ENCODE data around the gene ANKRD33.

ANKRD33 gene

DNA sequence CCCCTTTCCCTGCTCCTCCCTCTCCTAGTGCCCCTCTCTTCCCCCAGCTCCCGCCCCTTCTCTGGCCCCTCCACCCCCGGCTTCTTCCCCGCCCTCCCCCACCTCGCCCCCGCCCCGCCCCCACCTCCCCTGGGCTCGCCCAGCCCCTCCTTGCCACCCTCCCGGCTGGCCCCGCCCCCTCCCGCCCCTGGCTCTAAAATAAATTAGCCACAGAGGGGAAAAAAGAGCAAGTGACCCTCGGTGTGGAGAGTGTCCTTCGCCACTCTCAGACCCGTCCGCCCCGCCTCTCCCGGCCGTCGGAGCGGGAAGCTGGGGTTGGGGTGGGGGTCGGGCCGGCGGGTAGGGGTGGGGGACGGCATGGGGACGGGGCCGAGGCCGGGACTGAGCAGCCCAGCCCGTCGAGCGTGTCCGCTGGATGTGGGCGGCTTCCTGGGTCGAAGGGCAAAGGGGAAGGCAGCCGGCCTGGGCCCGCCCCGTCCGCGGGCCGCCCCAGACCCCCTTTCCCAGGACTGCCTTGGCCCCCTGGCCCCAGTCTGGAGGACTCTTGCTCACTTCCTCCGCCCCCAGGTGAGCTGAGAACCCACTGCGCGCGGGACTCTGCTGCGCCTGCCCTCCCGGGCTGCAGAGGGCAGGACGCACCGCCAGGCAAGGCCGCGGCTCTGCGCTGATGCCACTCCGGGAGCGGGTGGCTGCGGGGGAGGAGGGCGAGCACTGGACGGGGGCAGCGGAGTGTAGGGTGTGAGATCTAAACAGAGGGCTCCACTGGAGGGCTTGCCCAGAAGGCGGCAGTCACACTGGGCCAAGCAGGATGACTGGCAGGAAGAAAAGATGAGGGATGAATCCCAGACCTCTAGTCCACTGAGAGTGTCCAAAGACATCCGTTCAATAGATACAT, 38.8 kb upstream of the ANKRD33 start:
- peaks cover 55% of the 10 kb centered on the region for H3K27me3 ChIP-seq (ENCODE audit: control insufficient read depth, insufficient read depth, low read length)
- no peaks in the 10 kb centered on the region for H3K36me3 ChIP-seq (ENCODE audit: control insufficient read depth, insufficient read depth, low read length)
- no peak overlapping the region for H3K4me3 ChIP-seq (ENCODE audit: low read length)
- H3K4me1 ChIP-seq (ENCODE audit: control insufficient read depth, insufficient read depth, low read length): peaks cover 21% of the 10 kb centered on the region
- H3K9ac ChIP-seq (ENCODE audit: low read length): no peak overlapping the region
- no peaks in the 10 kb centered on the region for H3K9me3 ChIP-seq (ENCODE audit: control insufficient read depth, low read length)

DNA sequence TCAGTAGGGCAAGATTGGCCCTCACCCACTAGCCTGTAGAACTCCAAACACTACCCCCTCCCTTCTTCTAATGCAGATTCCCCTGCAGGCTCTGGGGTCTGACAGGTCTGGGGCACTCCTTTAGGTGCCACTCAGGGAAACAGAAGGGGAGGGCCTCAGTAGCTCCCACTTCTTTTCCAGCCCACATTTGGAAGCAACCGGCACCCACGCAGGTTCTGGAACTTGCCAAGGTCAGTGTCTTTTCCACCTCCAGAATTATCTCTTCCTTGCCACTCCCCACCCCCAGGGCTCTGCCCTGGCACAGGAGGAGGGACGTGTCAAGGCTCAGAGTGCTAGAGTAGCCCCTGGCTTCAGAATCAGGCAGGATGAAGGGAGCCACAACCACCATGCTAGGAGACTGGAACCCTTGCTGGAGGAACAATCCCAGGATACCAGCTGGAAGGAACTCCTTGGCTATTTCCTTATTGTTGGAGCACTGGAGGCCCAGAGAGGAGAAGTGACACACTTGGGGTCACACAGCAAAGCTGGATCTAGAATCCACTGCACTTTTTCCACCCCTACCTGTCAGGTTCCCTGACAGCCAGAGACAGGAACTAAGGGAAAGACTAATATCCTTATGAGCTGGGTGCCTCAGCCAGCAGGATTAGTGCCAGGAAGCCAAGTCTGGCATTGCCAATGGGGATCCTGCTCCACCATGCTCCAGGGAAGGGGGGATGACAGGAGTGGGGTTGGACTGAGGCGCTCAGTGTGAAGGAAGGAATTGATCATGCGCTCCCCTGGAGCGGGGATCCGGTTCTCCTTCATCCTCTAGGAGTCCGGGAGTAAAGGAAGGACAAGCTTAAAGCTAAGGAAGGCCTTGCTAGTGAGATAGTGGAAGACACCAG, 37.6 kb upstream of the ANKRD33 start:
- Histone ChIP-seq H3K27me3 (ENCODE audit: control insufficient read depth, insufficient read depth, low read length) (peaks cover 42% of the 10 kb centered on the region), H3K4me1 (ENCODE audit: control insufficient read depth, insufficient read depth, low read length) (peaks cover 21% of the 10 kb centered on the region)

DNA sequence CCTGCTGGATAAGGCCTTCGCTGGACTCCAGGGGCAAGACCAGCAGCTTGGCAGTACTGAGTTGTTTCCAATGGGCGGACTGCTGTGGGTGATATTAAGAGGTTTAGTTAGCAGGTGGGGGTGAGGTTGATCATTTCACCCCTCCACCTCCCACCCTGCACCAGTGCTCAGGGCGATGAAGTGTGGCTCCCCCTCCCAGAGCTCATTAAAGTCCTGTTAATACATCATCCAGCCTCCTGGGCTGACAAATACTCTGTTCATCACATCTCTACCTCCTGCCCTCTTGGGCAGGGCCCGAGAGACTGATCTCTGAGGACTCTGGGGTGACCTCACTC, 37.0 kb upstream of the ANKRD33 start:
- Histone ChIP-seq H3K9ac (ENCODE audit: low read length) (no peak overlapping the region), H3K9me3 (ENCODE audit: control insufficient read depth, low read length) (no peaks in the 10 kb centered on the region), H3K4me1 (ENCODE audit: control insufficient read depth, insufficient read depth, low read length) (peaks cover 21% of the 10 kb centered on the region), H3K27me3 (ENCODE audit: control insufficient read depth, insufficient read depth, low read length) (peaks cover 40% of the 10 kb centered on the region), H3K36me3 (ENCODE audit: control insufficient read depth, insufficient read depth, low read length) (no peaks in the 10 kb centered on the region), H3K4me3 (ENCODE audit: low read length) (no peak overlapping the region)

More for the DNA sequence above, 37.6 kb upstream of the ANKRD33 start:
- Histone ChIP-seq H3K9ac (ENCODE audit: low read length) (no peak overlapping the region), H3K36me3 (ENCODE audit: control insufficient read depth, insufficient read depth, low read length) (no peaks in the 10 kb centered on the region), H3K4me3 (ENCODE audit: low read length) (no peak overlapping the region), H3K9me3 (ENCODE audit: control insufficient read depth, low read length) (no peaks in the 10 kb centered on the region)

DNA sequence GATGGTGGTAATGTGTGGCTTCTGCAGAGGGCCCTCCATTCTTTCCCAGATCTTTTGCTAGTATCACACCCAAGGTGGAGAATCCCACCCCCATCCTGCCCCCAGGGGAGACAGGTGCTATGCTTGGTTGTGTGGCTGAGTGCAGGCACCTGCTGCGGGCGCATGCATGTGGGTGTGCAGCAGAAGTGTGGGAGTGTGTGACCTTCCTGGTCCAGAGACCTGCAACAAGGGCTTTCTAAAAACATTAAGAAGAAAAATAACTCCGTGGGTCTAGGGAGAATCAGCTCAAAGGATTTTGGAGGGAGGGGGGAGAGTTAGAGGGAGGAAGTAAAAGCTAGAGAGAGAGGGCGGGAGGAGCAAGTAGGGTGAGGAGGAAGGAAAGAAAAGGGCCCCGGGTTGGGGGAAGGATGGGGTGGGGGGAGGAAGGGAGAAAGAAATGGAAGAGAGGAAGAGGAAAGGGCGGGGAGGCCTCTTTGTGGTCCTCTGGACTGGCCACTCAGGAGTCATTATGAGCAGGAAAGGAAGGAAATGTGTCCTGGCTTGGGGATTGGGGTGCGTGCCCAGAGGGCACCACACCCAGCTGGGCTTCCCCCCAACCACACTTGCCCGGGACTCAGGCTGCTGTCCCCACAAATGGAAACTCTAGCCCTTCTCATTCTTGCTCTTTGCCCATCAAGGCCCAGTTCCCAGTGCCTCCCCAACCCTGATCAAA, 36.3 kb upstream of the ANKRD33 start:
- Histone ChIP-seq H3K9me3 (ENCODE audit: control insufficient read depth, low read length) (no peaks in the 10 kb centered on the region), H3K36me3 (ENCODE audit: control insufficient read depth, insufficient read depth, low read length) (no peaks in the 10 kb centered on the region), H3K4me1 (ENCODE audit: control insufficient read depth, insufficient read depth, low read length) (peaks cover 17% of the 10 kb centered on the region), H3K4me3 (ENCODE audit: low read length) (no peak overlapping the region), H3K27me3 (ENCODE audit: control insufficient read depth, insufficient read depth, low read length) (peaks cover 40% of the 10 kb centered on the region), H3K9ac (ENCODE audit: low read length) (no peak overlapping the region)

DNA sequence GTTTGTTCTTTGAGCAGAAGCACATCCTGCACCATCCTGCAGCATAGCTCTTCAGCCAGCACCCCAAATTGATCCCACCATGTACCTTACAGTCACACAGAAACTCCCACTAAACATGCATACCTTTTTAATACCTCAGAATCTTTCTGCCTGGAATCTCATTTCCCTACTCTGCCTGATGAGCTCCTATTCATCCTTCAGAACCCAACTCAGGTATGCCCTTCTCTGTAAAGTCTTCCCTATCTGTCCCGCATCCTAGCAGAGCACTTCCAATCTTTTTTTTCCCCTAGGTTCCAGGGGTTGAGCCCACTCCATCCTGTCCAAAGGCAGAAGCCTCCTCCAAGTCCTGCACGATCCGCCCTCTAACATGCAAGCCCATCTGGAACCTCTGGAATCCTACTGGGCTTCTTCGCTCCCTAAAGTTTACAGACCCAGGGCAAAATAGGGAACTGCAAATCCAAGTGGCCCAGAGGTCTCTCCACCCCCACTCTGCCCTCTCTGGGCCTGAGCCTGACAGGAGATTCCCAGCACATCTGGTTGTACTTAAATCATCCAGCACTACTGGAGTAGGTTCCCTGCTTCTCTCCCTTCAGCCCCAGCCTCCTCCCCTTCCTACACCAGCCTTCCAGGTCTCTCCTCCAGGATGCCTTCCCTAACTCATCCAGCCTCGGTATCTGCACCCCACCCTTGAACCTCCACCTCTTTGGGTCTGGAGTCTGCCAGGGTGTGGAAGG, 35.3 kb upstream of the ANKRD33 start:
- no peak overlapping the region for H3K9ac ChIP-seq (ENCODE audit: low read length)
- peaks cover 10% of the 10 kb centered on the region for H3K4me1 ChIP-seq (ENCODE audit: control insufficient read depth, insufficient read depth, low read length)
- peaks cover 34% of the 10 kb centered on the region for H3K27me3 ChIP-seq (ENCODE audit: control insufficient read depth, insufficient read depth, low read length)
- H3K36me3 ChIP-seq (ENCODE audit: control insufficient read depth, insufficient read depth, low read length): no peaks in the 10 kb centered on the region
- H3K9me3 ChIP-seq (ENCODE audit: control insufficient read depth, low read length): no peaks in the 10 kb centered on the region
- H3K4me3 ChIP-seq (ENCODE audit: low read length): no peak overlapping the region

DNA sequence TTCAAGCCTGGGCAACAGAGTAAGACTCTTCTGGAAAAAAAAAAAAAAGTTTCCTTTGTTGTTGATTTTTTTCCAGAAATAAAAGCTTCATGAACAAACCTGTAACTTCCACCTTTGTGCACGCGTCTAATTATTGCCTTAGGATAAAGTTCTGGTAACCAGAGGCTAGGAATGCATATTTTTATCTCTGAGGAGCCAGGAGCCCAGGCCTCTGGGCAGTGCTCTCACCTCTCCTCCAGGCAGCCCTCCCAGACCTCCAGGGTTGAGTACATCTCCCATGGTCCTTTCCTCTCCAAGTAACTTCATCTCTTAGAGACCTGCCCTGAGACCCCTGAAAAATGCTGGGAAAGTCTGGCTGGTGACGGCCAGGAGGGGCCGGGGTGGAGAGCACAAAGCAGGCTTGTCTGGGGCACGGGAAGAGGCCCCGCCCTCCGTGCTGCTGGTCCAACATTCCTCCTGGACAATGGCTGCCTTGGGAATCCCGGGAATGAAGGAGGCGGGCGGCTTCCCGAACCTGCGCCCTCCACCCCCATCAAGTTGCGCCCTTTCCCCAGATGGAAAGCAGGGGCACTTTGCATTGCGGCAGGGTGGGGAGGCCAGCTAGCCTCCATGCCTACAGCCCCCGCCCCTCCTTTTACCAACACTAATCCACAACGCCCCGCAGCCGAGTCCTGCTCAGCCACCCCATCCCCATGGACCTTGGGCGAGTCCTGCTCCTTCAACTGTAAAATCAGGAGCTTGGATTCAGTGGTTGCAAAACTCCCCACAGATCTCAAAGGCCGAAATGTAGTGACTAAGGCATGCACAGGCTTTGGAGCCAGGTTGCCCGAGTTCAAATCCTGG, 32.1 kb upstream of the ANKRD33 start:
- Histone ChIP-seq H3K9me3 (ENCODE audit: control insufficient read depth, low read length) (no peaks in the 10 kb centered on the region), H3K4me3 (ENCODE audit: low read length) (no peak overlapping the region), H3K27me3 (ENCODE audit: control insufficient read depth, insufficient read depth, low read length) (peaks cover 17% of the 10 kb centered on the region), H3K36me3 (ENCODE audit: control insufficient read depth, insufficient read depth, low read length) (no peaks in the 10 kb centered on the region), H3K4me1 (ENCODE audit: control insufficient read depth, insufficient read depth, low read length) (peaks cover 3% of the 10 kb centered on the region), H3K9ac (ENCODE audit: low read length) (peak overlapping the region; percentile 39)

DNA sequence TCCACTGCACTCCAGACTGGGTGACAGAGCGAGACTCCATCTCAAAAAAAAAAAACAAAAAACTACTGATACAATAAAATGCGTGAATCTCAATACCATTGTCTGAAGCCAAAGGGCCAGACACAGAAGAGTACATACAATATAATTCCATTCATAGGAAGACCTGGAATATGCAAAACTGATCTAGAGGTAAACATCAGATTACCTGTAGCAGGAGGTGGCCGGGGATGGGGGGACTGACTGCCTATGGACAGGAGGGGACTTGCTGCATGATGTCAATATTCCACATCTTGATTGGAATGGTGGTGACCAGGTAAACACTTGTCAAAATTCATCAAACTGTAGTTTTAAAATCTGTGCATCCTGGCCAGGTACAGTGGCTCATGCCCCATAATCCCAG, 26.9 kb upstream of the ANKRD33 start:
- H3K9ac ChIP-seq (ENCODE audit: low read length): no peak overlapping the region
- no peak overlapping the region for H3K4me3 ChIP-seq (ENCODE audit: low read length)
- H3K36me3 ChIP-seq (ENCODE audit: control insufficient read depth, insufficient read depth, low read length): no peaks in the 10 kb centered on the region
- H3K4me1 ChIP-seq (ENCODE audit: control insufficient read depth, insufficient read depth, low read length): peaks cover 7% of the 10 kb centered on the region
- H3K27me3 ChIP-seq (ENCODE audit: control insufficient read depth, insufficient read depth, low read length): peaks cover 47% of the 10 kb centered on the region
- H3K9me3 ChIP-seq (ENCODE audit: control insufficient read depth, low read length): no peaks in the 10 kb centered on the region

DNA sequence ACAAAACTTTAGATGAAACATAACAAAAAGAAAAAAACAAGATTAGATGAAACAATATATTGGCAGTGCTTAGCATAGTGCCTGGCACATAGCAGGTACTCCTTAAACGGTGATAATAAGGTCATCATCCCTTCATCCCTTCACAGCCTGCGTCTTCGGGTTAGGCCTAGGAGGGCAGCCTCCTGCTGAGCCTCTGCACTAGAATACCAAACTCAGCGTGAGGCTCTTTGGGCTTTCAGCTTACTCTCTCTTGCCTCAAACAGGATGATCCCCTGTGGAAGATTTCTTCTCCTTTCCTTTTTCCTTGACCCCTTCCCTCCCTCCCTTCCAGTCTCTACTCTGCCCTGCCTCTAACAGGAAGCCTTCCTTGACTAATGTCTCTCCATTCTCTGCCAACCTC, 25.0 kb upstream of the ANKRD33 start:
- H3K27me3 ChIP-seq (ENCODE audit: control insufficient read depth, insufficient read depth, low read length): peaks cover 38% of the 10 kb centered on the region
- no peaks in the 10 kb centered on the region for H3K36me3 ChIP-seq (ENCODE audit: control insufficient read depth, insufficient read depth, low read length)
- no peak overlapping the region for H3K9ac ChIP-seq (ENCODE audit: low read length)
- H3K4me1 ChIP-seq (ENCODE audit: control insufficient read depth, insufficient read depth, low read length): peaks cover 7% of the 10 kb centered on the region
- H3K4me3 ChIP-seq (ENCODE audit: low read length): no peak overlapping the region
- H3K9me3 ChIP-seq (ENCODE audit: control insufficient read depth, low read length): no peaks in the 10 kb centered on the region

DNA sequence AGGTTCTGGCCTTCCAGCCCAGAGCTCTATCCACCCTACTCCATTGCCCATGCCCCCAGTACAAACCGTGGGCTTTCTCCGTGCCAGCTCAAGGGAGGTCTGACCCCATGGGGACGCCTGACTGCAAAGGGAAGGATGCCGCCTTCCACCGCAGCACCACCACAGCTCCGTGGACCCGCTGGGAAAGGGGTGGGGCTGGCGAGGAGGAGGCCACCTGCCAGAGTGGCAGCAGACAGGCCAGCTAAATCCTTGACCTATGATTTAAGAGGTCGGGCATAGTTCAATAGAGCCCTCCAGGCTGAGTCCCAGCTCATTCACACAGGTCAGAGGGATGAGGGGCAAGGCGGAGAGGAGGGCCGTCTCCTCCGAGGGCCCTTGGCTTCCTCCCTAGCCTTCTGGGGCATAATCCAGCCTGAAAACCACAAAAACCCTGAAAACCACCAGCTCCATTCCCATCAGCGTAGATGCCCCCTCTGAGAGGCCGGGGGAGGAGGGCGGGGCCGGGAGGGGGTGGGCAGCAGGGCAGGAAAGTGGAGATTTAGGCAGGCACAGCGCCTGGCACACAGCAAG, 24.5 kb upstream of the ANKRD33 start:
- H3K36me3 ChIP-seq (ENCODE audit: control insufficient read depth, insufficient read depth, low read length): no peaks in the 10 kb centered on the region
- H3K9ac ChIP-seq (ENCODE audit: low read length): no peak overlapping the region
- peaks cover 7% of the 10 kb centered on the region for H3K4me1 ChIP-seq (ENCODE audit: control insufficient read depth, insufficient read depth, low read length)
- H3K27me3 ChIP-seq (ENCODE audit: control insufficient read depth, insufficient read depth, low read length): peaks cover 43% of the 10 kb centered on the region
- H3K4me3 ChIP-seq (ENCODE audit: low read length): no peak overlapping the region
- H3K9me3 ChIP-seq (ENCODE audit: control insufficient read depth, low read length): no peaks in the 10 kb centered on the region

DNA sequence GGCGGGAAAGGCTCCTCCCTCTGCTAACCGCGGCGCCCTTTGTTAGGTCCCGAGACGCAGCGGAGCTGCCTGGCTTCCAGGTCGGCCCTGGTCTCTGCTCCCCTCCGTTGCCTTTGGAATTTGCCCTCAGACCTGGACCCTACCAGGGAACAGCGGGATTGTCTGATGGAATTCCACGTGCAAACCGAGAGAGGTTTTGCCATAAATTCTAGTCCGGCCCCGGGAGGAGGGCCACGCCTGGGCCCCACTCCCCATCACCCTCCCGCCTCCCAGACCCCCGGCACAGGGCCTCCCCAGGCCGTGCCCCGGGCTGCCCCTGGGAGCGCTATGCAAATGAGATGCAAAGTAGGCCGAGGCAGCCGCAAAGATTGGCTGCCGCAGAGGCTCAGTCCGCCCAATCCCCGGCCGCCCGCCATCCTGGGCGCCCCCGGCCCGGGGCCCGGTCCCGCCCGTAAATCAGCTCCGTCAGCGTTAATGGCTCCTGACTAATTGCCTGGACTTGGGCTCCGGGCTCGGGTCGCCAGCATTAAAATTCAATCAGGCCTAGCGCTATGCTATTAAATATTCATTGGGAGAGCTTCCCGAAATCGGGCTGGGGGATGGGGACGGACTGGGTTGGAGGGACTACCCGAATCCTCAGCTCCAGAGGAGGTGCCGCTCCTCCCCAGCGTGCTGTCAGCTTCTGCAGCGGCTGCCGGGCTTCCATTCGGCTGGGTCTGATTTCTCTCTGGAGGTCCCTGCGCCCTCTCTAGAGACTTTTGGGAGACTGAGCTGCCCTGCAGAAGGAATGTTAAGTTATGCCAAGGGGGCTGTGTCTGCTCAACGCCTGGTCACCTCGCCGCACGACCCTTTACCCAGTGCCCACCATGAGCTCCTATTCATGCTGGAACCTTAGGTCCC, 23.7 kb upstream of the ANKRD33 start:
- peaks cover 15% of the 10 kb centered on the region for H3K4me1 ChIP-seq (ENCODE audit: control insufficient read depth, insufficient read depth, low read length)
- H3K9ac ChIP-seq (ENCODE audit: low read length): no peak overlapping the region
- H3K4me3 ChIP-seq (ENCODE audit: low read length): no peak overlapping the region
- no peaks in the 10 kb centered on the region for H3K36me3 ChIP-seq (ENCODE audit: control insufficient read depth, insufficient read depth, low read length)
- H3K27me3 ChIP-seq (ENCODE audit: control insufficient read depth, insufficient read depth, low read length): peaks cover 51% of the 10 kb centered on the region
- no peaks in the 10 kb centered on the region for H3K9me3 ChIP-seq (ENCODE audit: control insufficient read depth, low read length)
